Neural progenitor cell (in vitro differentiated cells): Measurements from ENCODE around the gene CCDC171.

Source experiments
- EZH2 ChIP-seq: fragments of 200-600 bp; sonication (generic); IDR thresholded peaks from 2 replicates; pipeline ENCODE4 v1.6.1; 2017; ENCODE audit warnings: antibody characterized with exemption, mild to moderate bottlenecking, moderate library complexity
- EZH2phosphoT487 ChIP-seq: fragments of 200-600 bp; sonication (generic); IDR thresholded peaks from 2 replicates; pipeline ENCODE4 v1.6.1; 2017; ENCODE audit warnings: antibody characterized with exemption
- TF ChIP-seq, protein P1 (sequence below): fragments of 200-600 bp; sonication (generic); IDR thresholded peaks from 2 replicates; pipeline ENCODE4 v1.5.1; 2017; ENCODE audit warnings: antibody characterized with exemption, mild to moderate bottlenecking

DNA sequence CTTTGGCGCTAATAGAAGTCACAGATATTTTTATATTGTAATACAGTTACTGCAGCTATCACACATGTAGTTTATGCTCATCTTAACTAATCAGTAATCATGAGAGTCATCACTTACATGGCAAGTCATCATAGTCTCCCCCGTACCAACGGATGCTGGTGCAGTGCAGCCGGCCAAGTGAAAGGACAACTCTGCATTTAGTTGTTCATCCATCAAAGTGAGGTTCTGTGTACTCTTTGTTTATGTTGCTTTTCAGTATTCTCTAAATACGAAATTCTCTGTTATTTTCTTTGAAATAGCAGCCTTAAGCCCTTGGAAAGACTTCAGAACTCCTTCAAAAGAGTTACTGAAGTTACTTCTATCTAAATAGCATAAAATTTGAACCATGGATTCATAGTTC is 216.7 kb downstream of the CCDC171 start:
- no peak for TF ChIP-seq EZH2
- TF ChIP-seq, protein P1, sequence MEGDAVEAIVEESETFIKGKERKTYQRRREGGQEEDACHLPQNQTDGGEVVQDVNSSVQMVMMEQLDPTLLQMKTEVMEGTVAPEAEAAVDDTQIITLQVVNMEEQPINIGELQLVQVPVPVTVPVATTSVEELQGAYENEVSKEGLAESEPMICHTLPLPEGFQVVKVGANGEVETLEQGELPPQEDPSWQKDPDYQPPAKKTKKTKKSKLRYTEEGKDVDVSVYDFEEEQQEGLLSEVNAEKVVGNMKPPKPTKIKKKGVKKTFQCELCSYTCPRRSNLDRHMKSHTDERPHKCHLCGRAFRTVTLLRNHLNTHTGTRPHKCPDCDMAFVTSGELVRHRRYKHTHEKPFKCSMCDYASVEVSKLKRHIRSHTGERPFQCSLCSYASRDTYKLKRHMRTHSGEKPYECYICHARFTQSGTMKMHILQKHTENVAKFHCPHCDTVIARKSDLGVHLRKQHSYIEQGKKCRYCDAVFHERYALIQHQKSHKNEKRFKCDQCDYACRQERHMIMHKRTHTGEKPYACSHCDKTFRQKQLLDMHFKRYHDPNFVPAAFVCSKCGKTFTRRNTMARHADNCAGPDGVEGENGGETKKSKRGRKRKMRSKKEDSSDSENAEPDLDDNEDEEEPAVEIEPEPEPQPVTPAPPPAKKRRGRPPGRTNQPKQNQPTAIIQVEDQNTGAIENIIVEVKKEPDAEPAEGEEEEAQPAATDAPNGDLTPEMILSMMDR: no peak
- TF ChIP-seq EZH2phosphoT487: no peak
